Smooth muscle cell (in vitro differentiated cells): ENCODE measurements around the gene HSPA9. TPM values are rescaled to one million over a fixed set of nuclear protein-coding genes. Genes with fewer than 3 reads are reported as not detected.

Experiments
- DNase-seq: peaks from one replicate; lab custom pipeline; 2025; ENCODE audit not compliant: unreplicated experiment; lab: John Stamatoyannopoulos, UW
- H2AFZ ChIP-seq: fragments of 200-600 bp; sonication (generic); 2 replicates; pipeline ENCODE4 v1.6.0; 2016; ENCODE audit warnings: antibody characterized with exemption, low read depth, mild to moderate bottlenecking
- H3F3A ChIP-seq: fragments of 200-600 bp; sonication (generic); 2 replicates; pipeline ENCODE4 v1.6.0; 2017; ENCODE audit warnings: antibody characterized with exemption, low read depth
- H3K27ac ChIP-seq: fragments of 200-600 bp; sonication (generic); 2 replicates; pipeline ENCODE4 v1.5.1; 2016; ENCODE audit warnings: low read depth, mild to moderate bottlenecking
- H3K27me3 ChIP-seq: fragments of 200-600 bp; sonication (generic); 2 replicates; pipeline ENCODE4 v1.6.1; 2016; ENCODE audit warnings: low read depth, mild to moderate bottlenecking
- H3K36me3 ChIP-seq: fragments of 200-600 bp; sonication (generic); 2 replicates; pipeline ENCODE4 v1.5.1; 2016; ENCODE audit warnings: low read depth
- H3K4me1 ChIP-seq: fragments of 200-600 bp; sonication (generic); 2 replicates; pipeline ENCODE4 v1.5.1; 2016; ENCODE audit warnings: low read depth
- H3K4me2 ChIP-seq: fragments of 200-600 bp; sonication (generic); 2 replicates; pipeline ENCODE4 v1.6.0; 2016; ENCODE audit warnings: mild to moderate bottlenecking
- H3K4me3 ChIP-seq: fragments of 200-600 bp; sonication (generic); 2 replicates; pipeline ENCODE4 v1.5.1; 2016; ENCODE audit warnings: mild to moderate bottlenecking
- H3K79me2 ChIP-seq: fragments of 200-600 bp; sonication (generic); 2 replicates; pipeline ENCODE4 v1.6.0; 2016; ENCODE audit warnings: low read depth, mild to moderate bottlenecking
- H3K9ac ChIP-seq: fragments of 200-600 bp; sonication (generic); 2 replicates; pipeline ENCODE4 v1.6.0; 2016; ENCODE audit warnings: low read depth
- H3K9me3 ChIP-seq: fragments of 200-600 bp; sonication (generic); replicated peaks from 2 replicates; pipeline ENCODE4 v1.5.1; 2016; ENCODE audit warnings: low read depth
- H4K20me1 ChIP-seq: fragments of 200-600 bp; sonication (generic); 2 replicates; pipeline ENCODE4 v1.6.0; 2016; ENCODE audit warnings: low read depth
- CTCF ChIP-seq: fragments of 200-600 bp; sonication (generic); IDR thresholded peaks from 2 replicates; pipeline ENCODE4 v1.5.1; 2017; ENCODE audit warnings: borderline replicate concordance, mild to moderate bottlenecking, antibody characterized with exemption; ENCODE audit not compliant: insufficient read depth, poor library complexity, severe bottlenecking
- whole genome bisulfite sequencing: methylation state at CpG from one replicate; pipeline ENCODE4 v1.1.7; 2016; ENCODE audit warnings: low lambda C conversion rate; 5-methylcytosine and 5-hydroxymethylcytosine counted together
- polyA plus RNA-seq: library from polyadenylated mRNA; unstranded; fragments of >200 nt; fragmentation: Nextera tagmentation; extraction: Ambion mirVana; gene quantifications from 2 replicates; pipeline ENCODE4 v1.2.1, GENCODE V29; 2016
- total RNA-seq: library from RNA; depleted of rRNA; stranded (reverse); fragments of >200 nt; gene quantifications from 2 replicates; pipeline ENCODE4 v1.2.3, GENCODE V29; 2014

Gene HSPA9
- total and polyA plus RNA-seq, 2 experiments from 2014 or later = 136 to 263 TPM

DNA sequence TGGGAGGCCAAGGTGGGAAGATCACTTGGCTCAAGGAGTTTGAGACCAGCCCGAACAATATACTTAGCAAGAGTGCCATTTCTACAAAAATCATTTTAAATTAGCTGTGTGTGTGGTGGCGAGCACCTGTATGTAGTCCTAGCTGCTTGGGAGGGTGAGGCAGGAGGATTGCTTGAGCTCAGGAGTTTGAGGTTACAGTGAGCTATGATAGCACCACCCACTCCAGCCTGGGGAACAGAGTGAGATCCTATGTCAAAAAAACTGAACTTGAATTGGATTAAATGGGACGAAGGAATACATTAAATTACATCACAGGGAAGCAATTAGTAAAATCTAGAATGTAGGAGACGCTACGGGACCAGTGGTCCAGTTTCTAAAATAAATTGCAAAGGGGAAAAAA lies 25.8 kb downstream of the HSPA9 start:
- H3K4me3 ChIP-seq = no peak overlapping the region
- peaks cover 23% of the 10 kb centered on the region for H3F3A ChIP-seq
- no peak overlapping the region for H3K9ac ChIP-seq
- no peak overlapping the region for H2AFZ ChIP-seq
- no peak for TF ChIP-seq CTCF
- no peak for DNase-seq
- no peak overlapping the region for H3K27ac ChIP-seq
- H4K20me1 ChIP-seq = peaks cover 30% of the 10 kb centered on the region
- H3K4me1 ChIP-seq = peaks cover 8% of the 10 kb centered on the region
- no peaks in the 10 kb centered on the region for H3K9me3 ChIP-seq
- no peaks in the 10 kb centered on the region for H3K36me3 ChIP-seq
- WGBS = 96% methylated on average over 5 of the region's 5 CpGs
- no peak overlapping the region for H3K4me2 ChIP-seq
- no peaks in the 10 kb centered on the region for H3K27me3 ChIP-seq
- peaks cover 54% of the 10 kb centered on the region for H3K79me2 ChIP-seq

GRCh38 chr5:138545919-138546562 lies 29.2 kb downstream of the HSPA9 start:
- DNase-seq = no peak
- 90% methylated on average over 6 of the region's 6 CpGs for WGBS
- peaks cover 4% of the 10 kb centered on the region for H3F3A ChIP-seq
- H3K4me1 ChIP-seq = peaks cover 19% of the 10 kb centered on the region
- H3K9ac ChIP-seq = no peak overlapping the region
- H3K27me3 ChIP-seq = no peaks in the 10 kb centered on the region
- no peak overlapping the region for H2AFZ ChIP-seq
- H3K9me3 ChIP-seq = no peaks in the 10 kb centered on the region
- H3K27ac ChIP-seq = peak overlapping the region; percentile 4
- H4K20me1 ChIP-seq = peaks cover 25% of the 10 kb centered on the region
- H3K4me2 ChIP-seq = no peak overlapping the region
- peaks cover 81% of the 10 kb centered on the region for H3K79me2 ChIP-seq
- no peak for TF ChIP-seq CTCF
- no peak overlapping the region for H3K4me3 ChIP-seq
- no peaks in the 10 kb centered on the region for H3K36me3 ChIP-seq

DNA sequence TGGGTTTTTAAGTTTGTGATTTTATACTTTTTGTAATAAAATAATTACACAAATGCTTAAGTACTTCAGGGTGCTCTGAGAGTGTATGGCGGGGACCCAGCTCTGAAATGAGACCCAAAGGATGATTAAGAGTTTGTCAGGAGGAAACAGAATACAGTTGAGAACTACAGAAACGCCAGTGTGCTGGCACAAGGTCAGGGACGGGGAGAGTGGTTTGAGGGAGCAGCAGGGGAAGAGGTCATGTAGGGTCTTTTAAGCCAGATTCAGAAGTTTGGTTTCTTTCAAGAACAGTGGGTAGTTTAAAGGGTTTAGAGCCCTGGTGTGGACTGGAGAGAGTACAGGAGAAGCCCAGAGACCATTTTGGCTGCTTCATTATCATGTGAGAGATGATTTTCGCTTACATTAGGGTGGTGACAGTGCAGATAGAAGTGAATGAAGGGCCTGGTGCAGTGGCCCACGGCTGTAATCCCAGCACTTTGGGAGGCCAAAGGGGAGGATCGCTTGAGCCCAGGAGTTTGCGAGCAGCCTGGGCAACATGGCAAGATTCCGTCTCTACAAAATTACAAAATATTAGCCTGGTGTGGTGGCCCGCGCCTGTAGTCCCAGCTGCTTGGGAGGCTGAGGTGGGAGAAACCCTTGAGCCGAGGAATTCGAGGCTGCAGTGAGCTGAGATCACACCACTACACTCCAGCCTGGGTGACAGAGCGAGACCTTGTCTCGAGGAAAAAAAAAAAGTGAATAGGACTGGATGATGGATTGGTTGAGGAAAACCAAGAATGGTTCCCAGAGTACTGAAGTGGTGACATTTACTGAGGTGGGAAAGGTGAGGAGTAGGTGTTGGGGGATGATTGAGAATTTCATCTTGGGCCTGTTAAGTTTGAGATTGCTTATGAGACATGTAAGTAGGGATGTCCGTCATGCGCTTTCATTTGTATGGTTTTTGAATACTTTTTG lies 30.7 kb downstream of the HSPA9 start:
- peaks cover 41% of the 10 kb centered on the region for H4K20me1 ChIP-seq

More for the DNA sequence above, 30.7 kb downstream of the HSPA9 start:
- WGBS = 60% methylated on average over 16 of the region's 16 CpGs
- peaks cover 93% of the 10 kb centered on the region for H3K79me2 ChIP-seq
- no peak overlapping the region for H2AFZ ChIP-seq
- DNase-seq = no peak
- H3K36me3 ChIP-seq = no peaks in the 10 kb centered on the region
- peaks cover 5% of the 10 kb centered on the region for H3F3A ChIP-seq
- TF ChIP-seq CTCF = no peak
- peak overlapping the region; percentile 99 for H3K9ac ChIP-seq
- H3K27me3 ChIP-seq = no peaks in the 10 kb centered on the region
- peak overlapping the region; percentile 86 for H3K4me2 ChIP-seq
- H3K4me3 ChIP-seq = peak overlapping the region; percentile 73
- H3K27ac ChIP-seq = peak overlapping the region; percentile 98
- H3K4me1 ChIP-seq = peaks cover 28% of the 10 kb centered on the region
- H3K9me3 ChIP-seq = no peaks in the 10 kb centered on the region
